ENCODE data around the gene IZUMO1R. TPM values are rescaled to one million over a fixed set of nuclear protein-coding genes. Genes with fewer than 3 reads are reported as not detected.
"Not testable (repeated sequence)": the region's sequence is repeated elsewhere in the genome, so short reads cannot be mapped to it uniquely, and the experiment has no call there.

IZUMO1R gene
- total and polyA plus RNA-seq, 3 experiments from 2014 or later: not detected

DNA sequence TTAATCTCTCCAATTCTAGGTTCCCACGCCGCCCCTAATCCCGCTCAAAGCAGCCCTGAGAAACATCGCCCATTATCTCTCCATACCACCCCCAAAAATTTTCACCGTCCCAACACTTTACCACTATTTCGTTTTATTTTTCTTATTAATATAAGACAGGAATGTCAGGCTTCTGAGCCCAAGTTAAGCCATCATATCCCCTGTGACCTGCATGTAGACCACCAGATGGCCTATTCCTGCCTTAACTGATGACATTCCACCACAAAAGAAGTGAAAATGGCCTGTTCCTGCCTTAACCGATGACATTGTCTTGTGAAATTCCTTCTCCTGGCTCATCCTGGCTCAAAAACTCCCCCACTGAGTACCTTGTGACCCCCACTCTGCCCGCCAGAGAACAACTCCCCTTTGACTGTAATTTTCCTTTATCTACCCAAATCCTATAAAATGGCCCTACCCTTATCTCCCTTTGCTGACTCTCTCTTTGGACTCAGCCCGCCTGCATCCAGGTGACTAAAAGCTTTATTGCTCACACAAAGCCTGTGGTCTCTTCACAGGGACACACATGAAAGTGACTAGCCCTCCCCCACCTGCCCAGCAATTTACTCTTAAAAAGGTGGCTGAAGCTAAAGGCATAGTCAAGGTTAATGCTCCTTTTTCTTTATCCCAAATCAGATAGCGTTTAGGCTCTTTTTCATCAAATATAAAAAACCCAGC lies 46.6 kb downstream of the IZUMO1R start:
- H3K27ac Mint-ChIP-seq, POLR2A ChIA-PET: not testable (repeated sequence)

More for the DNA sequence above, 46.6 kb downstream of the IZUMO1R start:
- H3K36me3 ChIP-seq (ENCODE audit: insufficient read depth, low read length); H3K9me3 Mint-ChIP-seq; CTCF ChIA-PET; H3K4me1 ChIP-seq (ENCODE audit: insufficient read depth, low read length); DNase-seq; H3K9me3 ChIP-seq (ENCODE audit: low read length); H3K27me3 ChIP-seq (ENCODE audit: insufficient read depth, low read length, poor library complexity, severe bottlenecking); H3K36me3 Mint-ChIP-seq; H3K27ac ChIP-seq (ENCODE audit: low read depth, low read length); H3K4me3 ChIP-seq (ENCODE audit: low read length); H3K4me3 Mint-ChIP-seq; H3K4me1 Mint-ChIP-seq: not testable (repeated sequence)
- H3K27me3 Mint-ChIP-seq: peaks cover 2 to 34% of the 10 kb centered on the region in 2 donors

Other genes with a start within 250 kb of the IZUMO1R start
- 10 to 100 TPM; 20.0 to 20.3 TPM for gene PANX1, start 175.7 kb upstream of the IZUMO1R start, total RNA-seq
- 12.6 TPM for gene PANX1, start 175.7 kb upstream of the IZUMO1R start, polyA plus RNA-seq
- under 1 TPM in 1 of 2 experiments, not detected in 1; 0.11 TPM for gene GPR83, start 96.8 kb downstream of the IZUMO1R start, total RNA-seq
- 0.10 TPM for gene GPR83, start 96.8 kb downstream of the IZUMO1R start, polyA plus RNA-seq
- gene MRE11, start 189.3 kb downstream of the IZUMO1R start, total RNA-seq: 10 to 100 TPM; 39.8 to 40.0 TPM
- gene MRE11, start 189.3 kb downstream of the IZUMO1R start, polyA plus RNA-seq: 14.4 TPM
- gene ANKRD49, start 189.4 kb downstream of the IZUMO1R start, total RNA-seq: 10 to 100 TPM; 21.6 to 25.9 TPM
- gene ANKRD49, start 189.4 kb downstream of the IZUMO1R start, polyA plus RNA-seq: 28.3 TPM
- not detected for gene C11orf97, start 207.9 kb downstream of the IZUMO1R start, total RNA-seq
- not detected for gene C11orf97, start 207.9 kb downstream of the IZUMO1R start, polyA plus RNA-seq
- 1 to 10 TPM; 7.6 to 7.9 TPM for gene FUT4, start 239.3 kb downstream of the IZUMO1R start, total RNA-seq
- gene FUT4, start 239.3 kb downstream of the IZUMO1R start, polyA plus RNA-seq: 2.1 TPM